SU-DHL-6 (cell line): ENCODE measurements around the gene PELI3.

Experiments used
- H2AFZ ChIP-seq: fragments of 200-600 bp; sonication (generic); 2 replicates; pipeline ENCODE4 v1.6.1; 2014; ENCODE audit warnings: low read depth, mild to moderate bottlenecking, moderate library complexity, mixed read lengths, antibody characterized with exemption, low read length; ENCODE audit not compliant: severe bottlenecking
- H3F3A ChIP-seq: fragments of 200-600 bp; shearing (Covaris generic); 2 replicates; pipeline ENCODE4 v1.6.0; 2016; ENCODE audit warnings: antibody characterized with exemption, mild to moderate bottlenecking; ENCODE audit not compliant: insufficient read depth
- H3K27ac ChIP-seq: fragments of 200-600 bp; sonication (generic); 2 replicates; pipeline ENCODE4 v1.5.1; 2016; ENCODE audit warnings: low read depth, mild to moderate bottlenecking, low read length, moderate library complexity, mixed read lengths
- H3K27me3 ChIP-seq: fragments of 200-600 bp; sonication (generic), shearing (Covaris generic); 2 replicates; pipeline ENCODE4 v1.6.0; 2014; ENCODE audit warnings: mild to moderate bottlenecking, low read length
- H3K36me3 ChIP-seq: fragments of 200-600 bp; sonication (generic); 2 replicates; pipeline ENCODE4 v1.6.1; 2014; ENCODE audit warnings: mild to moderate bottlenecking, low read length, mixed read lengths
- H3K4me2 ChIP-seq: fragments of 300-600, 200-600 bp; shearing (Covaris generic), sonication (generic); 2 replicates; pipeline ENCODE4 v1.6.0; 2014; ENCODE audit warnings: low read length, low read depth, mild to moderate bottlenecking; ENCODE audit not compliant: poor library complexity, severe bottlenecking
- H3K4me3 ChIP-seq: fragments of 200-600 bp; sonication (generic); 2 replicates; pipeline ENCODE4 v1.5.1; 2014; ENCODE audit warnings: antibody characterized with exemption, low read length, mild to moderate bottlenecking, mixed read lengths; ENCODE audit not compliant: insufficient read depth, poor library complexity, severe bottlenecking
- H3K79me2 ChIP-seq: fragments of 200-600 bp; sonication (generic); 2 replicates; pipeline ENCODE4 v1.6.1; 2014; ENCODE audit warnings: mild to moderate bottlenecking, low read length, moderate library complexity; ENCODE audit not compliant: insufficient read depth
- H3K9ac ChIP-seq: fragments of 200-600 bp; sonication (generic); 2 replicates; pipeline ENCODE4 v1.7.0; 2014; ENCODE audit warnings: mild to moderate bottlenecking, low read length
- H3K9me2 ChIP-seq: fragments of 200-600 bp; sonication (generic); replicated peaks from 2 replicates; pipeline ENCODE4 v1.6.1; 2014; ENCODE audit warnings: low read length; ENCODE audit not compliant: insufficient read depth
- H3K9me3 ChIP-seq: fragments of 200-600 bp; sonication (generic); 2 replicates; pipeline ENCODE4 v1.6.1; 2014; ENCODE audit warnings: low read length, mixed read lengths; ENCODE audit not compliant: insufficient read depth
- H4K20me1 ChIP-seq: fragments of 200-600 bp; sonication (generic); 2 replicates; pipeline ENCODE4 v1.6.1; 2014; ENCODE audit warnings: low read depth, mild to moderate bottlenecking, antibody characterized with exemption, low read length, moderate library complexity, mixed read lengths
- CTCF ChIP-seq: fragments of 200-600 bp; sonication (generic); IDR thresholded peaks from one replicate; pipeline ENCODE4 v1.5.1; 2017; ENCODE audit warnings: antibody characterized with exemption, mild to moderate bottlenecking, low read length, moderate library complexity; ENCODE audit not compliant: insufficient read depth, poor library complexity, severe bottlenecking
- EZH2phosphoT487 ChIP-seq: fragments of 200-600 bp; sonication (generic), shearing (Covaris generic); conservative IDR thresholded peaks from 2 replicates; pipeline ENCODE4 v1.6.1; 2018; ENCODE audit warnings: mild to moderate bottlenecking, antibody characterized with exemption, low read length, moderate library complexity, mixed read lengths

Gene PELI3

GRCh38 chr11:66494935-66495334 is 28.2 kb downstream of the PELI3 start:
- no peak for TF ChIP-seq EZH2phosphoT487

GRCh38 chr11:66495401-66495854 is 28.7 kb downstream of the PELI3 start:
- H4K20me1 ChIP-seq, result no peaks in the 10 kb centered on the region
- H3K27ac ChIP-seq, result no peak overlapping the region
- no peaks in the 10 kb centered on the region for H3K27me3 ChIP-seq
- no peak overlapping the region for H3K9ac ChIP-seq
- H3F3A ChIP-seq, result no peaks in the 10 kb centered on the region
- H3K36me3 ChIP-seq, result no peaks in the 10 kb centered on the region
- no peak overlapping the region for H3K4me2 ChIP-seq
- no peaks in the 10 kb centered on the region for H3K9me3 ChIP-seq
- H3K79me2 ChIP-seq, result no peaks in the 10 kb centered on the region
- TF ChIP-seq CTCF (peak; percentile 21), EZH2phosphoT487 (no peak)
- no peak overlapping the region for H3K4me3 ChIP-seq
- no peak overlapping the region for H2AFZ ChIP-seq
- H3K9me2 ChIP-seq, result no peaks in the 10 kb centered on the region

More at GRCh38 chr11:66494935-66495334, 28.2 kb downstream of the PELI3 start:
- Histone ChIP-seq H3K9me3 (no peaks in the 10 kb centered on the region), H3K79me2 (no peaks in the 10 kb centered on the region), H3F3A (no peaks in the 10 kb centered on the region), H3K9ac (no peak overlapping the region), H2AFZ (no peak overlapping the region), H3K4me3 (no peak overlapping the region), H3K27me3 (no peaks in the 10 kb centered on the region), H3K27ac (no peak overlapping the region), H3K4me2 (no peak overlapping the region), H3K9me2 (no peaks in the 10 kb centered on the region), H3K36me3 (no peaks in the 10 kb centered on the region), H4K20me1 (no peaks in the 10 kb centered on the region)

- Histone ChIP-seq H3K9me3 (no peaks in the 10 kb centered on the region), H3K79me2 (no peaks in the 10 kb centered on the region), H3K9me2 (no peaks in the 10 kb centered on the region), H3K36me3 (no peaks in the 10 kb centered on the region), H3K9ac (no peak overlapping the region), H3F3A (no peaks in the 10 kb centered on the region), H4K20me1 (no peaks in the 10 kb centered on the region), H3K4me3 (no peak overlapping the region), H3K27ac (no peak overlapping the region), H3K4me2 (no peak overlapping the region), H3K27me3 (no peaks in the 10 kb centered on the region), H2AFZ (no peak overlapping the region)
- no peak for TF ChIP-seq CTCF
- TF ChIP-seq EZH2phosphoT487, result no peak
Observed at GRCh38 chr11:66497206-66497605, 30.5 kb downstream of the PELI3 start.

- Histone ChIP-seq H3K4me3 (no peak overlapping the region), H3K9me3 (no peaks in the 10 kb centered on the region), H3K4me2 (no peak overlapping the region), H2AFZ (no peak overlapping the region), H3F3A (no peaks in the 10 kb centered on the region), H4K20me1 (no peaks in the 10 kb centered on the region), H3K27ac (no peak overlapping the region), H3K27me3 (no peaks in the 10 kb centered on the region), H3K9me2 (no peaks in the 10 kb centered on the region), H3K36me3 (no peaks in the 10 kb centered on the region), H3K79me2 (no peaks in the 10 kb centered on the region), H3K9ac (no peak overlapping the region)
- no peak for TF ChIP-seq CTCF
- TF ChIP-seq EZH2phosphoT487, result no peak
Observed at GRCh38 chr11:66498506-66498905, 31.8 kb downstream of the PELI3 start.
